ENCODE results near the gene YIPF5.

DNA sequence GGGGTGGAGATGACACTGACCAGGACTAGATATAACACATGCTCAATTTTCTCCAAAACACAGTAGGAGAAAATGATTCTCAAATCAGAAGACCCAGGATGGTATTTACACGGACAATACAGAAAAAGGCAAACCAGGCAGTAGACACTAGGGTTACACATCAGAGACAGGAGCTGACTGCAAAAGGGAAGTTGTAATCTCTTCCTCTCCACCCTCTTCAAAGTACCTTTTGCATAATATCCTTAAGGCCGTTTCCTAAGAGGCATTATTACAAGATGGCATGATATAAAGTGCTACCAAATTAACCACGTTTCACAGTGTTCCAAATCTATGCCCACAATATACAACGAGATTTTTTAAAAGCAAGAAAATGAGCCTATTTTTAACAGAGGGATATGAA, 39.2 kb downstream of the YIPF5 start:
- TF ChIP-seq POLR2A (IDR thresholded peaks at IDR 0.05; ENCODE audit: low read depth, low read length) = no peak
- no peak for TF ChIP-seq POLR2AphosphoS5 (IDR thresholded peaks at IDR 0.05; ENCODE audit: low read depth, low read length)
